H9 (cell line): ENCODE measurements around the gene FBXL7. TPM values are rescaled to one million over a fixed set of nuclear protein-coding genes. Genes with fewer than 3 reads are reported as not detected.

Experiments used
- DNase-seq: peaks from one replicate; pipeline ENCODE4 v3.0.0-alpha.2; 2017
- H2AFZ ChIP-seq: one replicate; pipeline ENCODE4 v1.6.1; 2013; ENCODE audit warnings: mild to moderate bottlenecking, low read length, control low read depth, moderate library complexity
- H2AK5ac ChIP-seq: 2 replicates; pipeline ENCODE4 v1.6.1; 2013; ENCODE audit warnings: low read length, control low read depth, mixed read lengths; ENCODE audit not compliant: insufficient read length
- H2BK120ac ChIP-seq: one replicate; pipeline ENCODE4 v1.6.1; 2013; ENCODE audit warnings: low read depth, mild to moderate bottlenecking, low read length, control low read depth, inconsistent platforms; ENCODE audit not compliant: poor library complexity, severe bottlenecking
- H2BK12ac ChIP-seq: 2 replicates; pipeline ENCODE4 v1.6.1; 2013; ENCODE audit warnings: low read length, control low read depth, mixed read lengths, low read depth; ENCODE audit not compliant: insufficient read length
- H2BK15ac ChIP-seq: 2 replicates; pipeline ENCODE4 v1.6.1; 2013; ENCODE audit warnings: low read depth, low read length, control low read depth
- H2BK20ac ChIP-seq: one replicate; pipeline ENCODE4 v1.6.1; 2013; ENCODE audit warnings: low read depth, mild to moderate bottlenecking, low read length, control low read depth, inconsistent platforms; ENCODE audit not compliant: poor library complexity, severe bottlenecking
- H2BK5ac ChIP-seq: 2 replicates; pipeline ENCODE4 v1.6.1; 2013; ENCODE audit warnings: low read length, control low read depth, mixed read lengths; ENCODE audit not compliant: insufficient read length
- H3K14ac ChIP-seq: 2 replicates; pipeline ENCODE4 v1.6.1; 2013; ENCODE audit warnings: low read length, control low read depth; ENCODE audit not compliant: insufficient read depth
- H3K18ac ChIP-seq: 2 replicates; pipeline ENCODE4 v1.6.1; 2013; ENCODE audit warnings: low read depth, mild to moderate bottlenecking, mixed read lengths, low read length, control low read depth; ENCODE audit not compliant: insufficient read length
- H3K23ac ChIP-seq: 2 replicates; pipeline ENCODE4 v1.6.1; 2013; ENCODE audit warnings: low read length, control low read depth, mixed read lengths, low read depth; ENCODE audit not compliant: insufficient read length
- H3K23me2 ChIP-seq: 2 replicates; pipeline ENCODE4 v1.6.1; 2013; ENCODE audit warnings: low read depth, mild to moderate bottlenecking, mixed read lengths, low read length, control low read depth; ENCODE audit not compliant: insufficient read length, poor library complexity, severe bottlenecking
- H3K27ac ChIP-seq: 2 replicates; pipeline ENCODE4 v1.5.1; 2013; ENCODE audit warnings: low read length, control low read depth, mixed read lengths, low read depth; ENCODE audit not compliant: insufficient read length
- H3K27me3 ChIP-seq: 2 replicates; pipeline ENCODE4 v1.6.1; 2013; ENCODE audit warnings: low read length, control low read depth, inconsistent platforms; ENCODE audit not compliant: insufficient read depth
- H3K4ac ChIP-seq: 2 replicates; pipeline ENCODE4 v1.6.1; 2013; ENCODE audit warnings: low read depth, mild to moderate bottlenecking, control low read depth, inconsistent platforms, low read length, moderate library complexity
- H3K4me1 ChIP-seq: 2 replicates; pipeline ENCODE4 v1.6.1; 2013; ENCODE audit warnings: low read length, control low read depth, inconsistent platforms; ENCODE audit not compliant: insufficient read depth
- H3K4me2 ChIP-seq: 2 replicates; pipeline ENCODE4 v1.6.1; 2013; ENCODE audit warnings: low read length, control low read depth, mixed read lengths; ENCODE audit not compliant: insufficient read length, insufficient read depth
- H3K56ac ChIP-seq: 2 replicates; pipeline ENCODE4 v1.6.1; 2013; ENCODE audit warnings: low read depth, mild to moderate bottlenecking, mixed read lengths, low read length, control low read depth; ENCODE audit not compliant: insufficient read length
- H3K79me1 ChIP-seq: 2 replicates; pipeline ENCODE4 v1.6.1; 2013; ENCODE audit warnings: low read depth, mild to moderate bottlenecking, moderate library complexity, low read length, control low read depth, inconsistent platforms; ENCODE audit not compliant: insufficient read depth, poor library complexity, severe bottlenecking
- H3K79me2 ChIP-seq: 2 replicates; pipeline ENCODE4 v1.6.1; 2013; ENCODE audit warnings: low read length, control low read depth, inconsistent platforms; ENCODE audit not compliant: insufficient read depth
- H3K9ac ChIP-seq: 2 replicates; pipeline ENCODE4 v1.6.1; 2013; ENCODE audit warnings: low read length, control low read depth, mixed read lengths; ENCODE audit not compliant: insufficient read length; ENCODE audit errors: extremely low read depth
- H3K9me3 ChIP-seq: one replicate; pipeline ENCODE4 v1.6.1; 2013; ENCODE audit warnings: low read depth, low read length, inconsistent platforms; ENCODE audit not compliant: control insufficient read depth
- H3T11ph ChIP-seq: one replicate; pipeline ENCODE4 v1.6.1; 2013; ENCODE audit warnings: mild to moderate bottlenecking, low read length, control low read depth, inconsistent platforms
- H4K20me1 ChIP-seq: one replicate; pipeline ENCODE4 v1.6.1; 2013; ENCODE audit not compliant: control insufficient read depth, insufficient read length, insufficient read depth
- H4K5ac ChIP-seq: 2 replicates; pipeline ENCODE4 v1.6.1; 2013; ENCODE audit warnings: low read depth, mild to moderate bottlenecking, mixed read lengths, low read length, control low read depth; ENCODE audit not compliant: insufficient read length
- H4K8ac ChIP-seq: replicated peaks from 2 replicates; pipeline ENCODE4 v1.6.1; 2013; ENCODE audit warnings: low read length, control low read depth, mixed read lengths, low read depth; ENCODE audit not compliant: insufficient read length
- H4K91ac ChIP-seq: 2 replicates; pipeline ENCODE4 v1.6.1; 2013; ENCODE audit warnings: low read depth, mild to moderate bottlenecking, moderate library complexity, mixed read lengths, low read length, control low read depth; ENCODE audit not compliant: insufficient read length
- H3K27ac Mint-ChIP-seq, 3 experiments: 2 replicates in 2 of 3; 3 replicates in 1 of 3; pipeline ENCODE4 v1.8.0; 2020 to 2021; ENCODE audit warnings: mixed read lengths in 3 of 3, mild to moderate bottlenecking in 1 of 3, moderate library complexity in 1 of 3
- H3K27me3 Mint-ChIP-seq: 2 replicates; pipeline ENCODE4 v1.8.0; 2021; ENCODE audit warnings: low read depth, mild to moderate bottlenecking, moderate library complexity, mixed read lengths
- H3K36me3 Mint-ChIP-seq, 3 experiments: 2 replicates in 2 of 3; 3 replicates in 1 of 3; pipeline ENCODE4 v1.8.0; 2020 to 2021; ENCODE audit warnings: low read depth in 3 of 3, mixed read lengths in 3 of 3; ENCODE audit not compliant: insufficient read depth in 1 of 3
- H3K4me1 Mint-ChIP-seq, 2 experiments: 2 replicates each; pipeline ENCODE4 v1.8.0; 2020; ENCODE audit warnings: mixed read lengths in 2 of 2
- H3K4me3 Mint-ChIP-seq, 2 experiments: 2 replicates in 1 of 2; 3 replicates in 1 of 2; pipeline ENCODE4 v1.8.0; 2020 to 2021; ENCODE audit warnings: mild to moderate bottlenecking in 2 of 2, mixed read lengths in 2 of 2, moderate library complexity in 1 of 2
- H3K9me3 Mint-ChIP-seq, 2 experiments: 2 replicates in 1 of 2; 3 replicates in 1 of 2; pipeline ENCODE4 v1.8.0; 2020; ENCODE audit warnings: mild to moderate bottlenecking in 2 of 2, mixed read lengths in 2 of 2, moderate library complexity in 1 of 2
- WGBS: extraction: QIAGEN DNeasy Blood & Tissue Kit; methylation state at CpG from one replicate; pipeline ENCODE4 v1.1.7; 2013; ENCODE audit warnings: missing lambda C conversion rate, low lambda C conversion rate, mixed read lengths; ENCODE audit not compliant: insufficient read length; ENCODE audit errors: extremely low coverage; 5-methylcytosine and 5-hydroxymethylcytosine counted together
- total RNA-seq: library from RNA; stranded (reverse); gene quantifications from 2 replicates; pipeline ENCODE4 v1.2.1, GENCODE V29; 2021
- TF ChIP-seq, protein P1 (sequence below): fragments of 200-600 bp; sonication (generic); conservative IDR thresholded peaks from 3 replicates; pipeline ENCODE4 v1.8.0; 2021; ENCODE audit warnings: antibody characterized with exemption, mild to moderate bottlenecking

The FBXL7 gene
- total RNA-seq, 1 experiment from 2014 or later: 14.6 TPM

GRCh38 chr5:15951550-15951949 is 451.6 kb downstream of the FBXL7 start:
- Mint-ChIP-seq H3K27me3 (no peaks in the 10 kb centered on the region), H3K9me3 (peaks cover 0 to 2% of the 10 kb centered on the region in 2 experiments; a peak in 1 of 5 replicates), H3K27ac (no peak overlapping the region), H3K4me3 (no peak overlapping the region), H3K4me1 (no peaks in the 10 kb centered on the region), H3K36me3 (peaks cover 7 to 9% (median 7%) of the 10 kb centered on the region in 3 experiments; a peak in 6 of 7 replicates)
- Histone ChIP-seq H2BK20ac (no peak overlapping the region), H3T11ph (no peak overlapping the region), H3K27ac (no peak overlapping the region), H2AFZ (no peak overlapping the region), H4K20me1 (no peaks in the 10 kb centered on the region), H4K91ac (no peak overlapping the region), H2BK5ac (no peak overlapping the region), H3K23ac (no peak overlapping the region), H3K9me3 (no peaks in the 10 kb centered on the region), H3K56ac (no peak overlapping the region), H3K23me2 (no peaks in the 10 kb centered on the region), H3K27me3 (no peaks in the 10 kb centered on the region), H3K14ac (no peak overlapping the region), H3K18ac (no peak overlapping the region), H2BK15ac (no peak overlapping the region), H3K79me2 (no peaks in the 10 kb centered on the region), H3K4me2 (no peak overlapping the region), H3K79me1 (no peaks in the 10 kb centered on the region), H3K4ac (no peak overlapping the region), H2BK12ac (no peak overlapping the region), H2BK120ac (no peak overlapping the region), H4K8ac (no peak overlapping the region), H2AK5ac (no peak overlapping the region), H3K9ac (no peak overlapping the region), H3K4me1 (no peaks in the 10 kb centered on the region), H4K5ac (no peak overlapping the region)
- WGBS: no CpG with 5 or more reads among the region's 3 CpGs
- TF ChIP-seq, protein P1, sequence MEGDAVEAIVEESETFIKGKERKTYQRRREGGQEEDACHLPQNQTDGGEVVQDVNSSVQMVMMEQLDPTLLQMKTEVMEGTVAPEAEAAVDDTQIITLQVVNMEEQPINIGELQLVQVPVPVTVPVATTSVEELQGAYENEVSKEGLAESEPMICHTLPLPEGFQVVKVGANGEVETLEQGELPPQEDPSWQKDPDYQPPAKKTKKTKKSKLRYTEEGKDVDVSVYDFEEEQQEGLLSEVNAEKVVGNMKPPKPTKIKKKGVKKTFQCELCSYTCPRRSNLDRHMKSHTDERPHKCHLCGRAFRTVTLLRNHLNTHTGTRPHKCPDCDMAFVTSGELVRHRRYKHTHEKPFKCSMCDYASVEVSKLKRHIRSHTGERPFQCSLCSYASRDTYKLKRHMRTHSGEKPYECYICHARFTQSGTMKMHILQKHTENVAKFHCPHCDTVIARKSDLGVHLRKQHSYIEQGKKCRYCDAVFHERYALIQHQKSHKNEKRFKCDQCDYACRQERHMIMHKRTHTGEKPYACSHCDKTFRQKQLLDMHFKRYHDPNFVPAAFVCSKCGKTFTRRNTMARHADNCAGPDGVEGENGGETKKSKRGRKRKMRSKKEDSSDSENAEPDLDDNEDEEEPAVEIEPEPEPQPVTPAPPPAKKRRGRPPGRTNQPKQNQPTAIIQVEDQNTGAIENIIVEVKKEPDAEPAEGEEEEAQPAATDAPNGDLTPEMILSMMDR: no peak
- no peak for DNase-seq
